A673 (cell line): ENCODE results near the gene CNIH2. TPM values are rescaled to one million over a fixed set of nuclear protein-coding genes. Genes with fewer than 3 reads are reported as not detected.

Experiments used
- BruUV-seq: library from RNA; stranded (reverse); fragments of 400-500 nt; replicated peaks from 2 replicates; lab custom pipeline; 2021; lab: Mats Ljungman, UMichigan
- CTCF ChIA-PET: fragments of 300-600 bp; sonication (Branson Sonifier 250); formaldehyde crosslinking; loops from one replicate; lab custom pipeline; 2022; ENCODE audit warnings: antibody characterized with exemption; lab: Charles Lee
- POLR2A ChIA-PET: fragments of 300-600 bp; sonication (Branson Sonifier 250); formaldehyde crosslinking; loops from one replicate; lab custom pipeline; 2022; ENCODE audit warnings: antibody characterized with exemption; ENCODE audit not compliant: low non-redundant PET; lab: Charles Lee
- DNase-seq: peaks from one replicate; pipeline ENCODE4 v3.0.0-alpha.2; 2015; ENCODE audit warnings: low spot score
- H3K27ac ChIP-seq: fragments of 200-600 bp; sonication (generic); 2 replicates; pipeline ENCODE4 v1.5.1; 2016; ENCODE audit warnings: mixed run types, low read depth, mild to moderate bottlenecking, mixed read lengths, antibody characterized with exemption, low read length; ENCODE audit not compliant: poor library complexity, severe bottlenecking
- H3K27me3 ChIP-seq: fragments of 200-600 bp; sonication (generic); replicated peaks from 2 replicates; pipeline ENCODE4 v1.6.1; 2017; ENCODE audit warnings: mixed run types, low read depth, mild to moderate bottlenecking, mixed read lengths, antibody characterized with exemption, low read length; ENCODE audit not compliant: insufficient read depth, poor library complexity
- H3K36me3 ChIP-seq: fragments of 200-600 bp; sonication (generic); 2 replicates; pipeline ENCODE4 v1.6.1; 2016; ENCODE audit warnings: mixed run types, mild to moderate bottlenecking, mixed read lengths, antibody characterized with exemption, low read length; ENCODE audit not compliant: insufficient read depth, poor library complexity, severe bottlenecking
- H3K4me1 ChIP-seq: fragments of 200-600 bp; sonication (generic); 2 replicates; pipeline ENCODE4 v1.6.1; 2017; ENCODE audit warnings: mixed run types, mild to moderate bottlenecking, mixed read lengths, antibody characterized with exemption, low read length; ENCODE audit not compliant: insufficient read depth, poor library complexity, severe bottlenecking
- H3K4me3 ChIP-seq: fragments of 200-600 bp; sonication (generic); 2 replicates; pipeline ENCODE4 v1.5.1; 2016; ENCODE audit warnings: low read depth, mixed run types, mild to moderate bottlenecking, mixed read lengths, low read length; ENCODE audit not compliant: poor library complexity, severe bottlenecking
- H3K9me3 ChIP-seq: fragments of 200-600 bp; sonication (generic); 2 replicates; pipeline ENCODE4 v1.6.1; 2016; ENCODE audit warnings: mixed run types, low read depth, mild to moderate bottlenecking, mixed read lengths, antibody characterized with exemption, low read length; ENCODE audit not compliant: poor library complexity, severe bottlenecking
- CTCF ChIP-seq: fragments of 300-800, 200-600 bp; sonication (generic); conservative IDR thresholded peaks from 2 replicates; pipeline ENCODE4 v1.5.1; 2017; ENCODE audit warnings: low read depth, mild to moderate bottlenecking, antibody characterized with exemption, low read length, moderate library complexity, mixed read lengths
- EZH2 ChIP-seq: fragments of 200-600 bp; sonication (generic); IDR thresholded peaks from 2 replicates; pipeline ENCODE4 v1.6.1; 2017; ENCODE audit warnings: borderline replicate concordance, low read depth, mild to moderate bottlenecking, mixed read lengths, antibody characterized with exemption, low read length; ENCODE audit not compliant: poor library complexity, severe bottlenecking
- intact Hi-C: fragments of 100-400 bp; cut with micrococcal nuclease; formaldehyde crosslinking; loops from one replicate; pipeline ENCODE4 v1.10.0; 2022; ENCODE audit not compliant: unreplicated experiment
- total RNA-seq: library from RNA; stranded (reverse); gene quantifications from 2 replicates; pipeline ENCODE4 v1.2.3, GENCODE V29; 2021

The CNIH2 gene
- total RNA-seq, 1 experiment from 2014 or later, result 13.7 TPM

GRCh38 chr11:66230978-66231377, 47.0 kb upstream of the CNIH2 start:
- H3K27me3 ChIP-seq, result no peaks in the 10 kb centered on the region
- peaks cover 8% of the 10 kb centered on the region for H3K36me3 ChIP-seq
- ChIA-PET POLR2A (no interaction called here), CTCF (no interaction called here)
- no peak for DNase-seq
- no TSS peak for BruUV-seq
- no peaks in the 10 kb centered on the region for H3K9me3 ChIP-seq
- intact Hi-C loops, result no loop called here
- peaks cover 9% of the 10 kb centered on the region for H3K4me1 ChIP-seq
- TF ChIP-seq EZH2 (no peak), CTCF (no peak)
- no peak overlapping the region for H3K27ac ChIP-seq
- no peak overlapping the region for H3K4me3 ChIP-seq

GRCh38 chr11:66231561-66231960, 46.4 kb upstream of the CNIH2 start:
- Histone ChIP-seq H3K4me1 (peaks cover 9% of the 10 kb centered on the region), H3K36me3 (peaks cover 8% of the 10 kb centered on the region), H3K4me3 (no peak overlapping the region), H3K27ac (no peak overlapping the region), H3K27me3 (no peaks in the 10 kb centered on the region), H3K9me3 (no peaks in the 10 kb centered on the region)
- BruUV-seq, result no TSS peak
- DNase-seq, result no peak
- POLR2A ChIA-PET, result no interaction called here
- no peak for TF ChIP-seq CTCF
- no peak for TF ChIP-seq EZH2
- intact Hi-C loops, result no loop called here
- CTCF ChIA-PET, result no interaction called here

GRCh38 chr11:66232769-66233168, 45.2 kb upstream of the CNIH2 start:
- DNase-seq, result no peak
- ChIA-PET CTCF (no interaction called here), POLR2A (no interaction called here)
- BruUV-seq, result no TSS peak
- H3K27ac ChIP-seq, result no peak overlapping the region
- peaks cover 8% of the 10 kb centered on the region for H3K36me3 ChIP-seq
- intact Hi-C loops, result no loop called here
- TF ChIP-seq CTCF (no peak), EZH2 (no peak)
- peaks cover 9% of the 10 kb centered on the region for H3K4me1 ChIP-seq
- H3K9me3 ChIP-seq, result no peaks in the 10 kb centered on the region
- no peaks in the 10 kb centered on the region for H3K27me3 ChIP-seq
- H3K4me3 ChIP-seq, result no peak overlapping the region
